ENCODE measurements around the gene TRIM26.

Gene TRIM26

DNA sequence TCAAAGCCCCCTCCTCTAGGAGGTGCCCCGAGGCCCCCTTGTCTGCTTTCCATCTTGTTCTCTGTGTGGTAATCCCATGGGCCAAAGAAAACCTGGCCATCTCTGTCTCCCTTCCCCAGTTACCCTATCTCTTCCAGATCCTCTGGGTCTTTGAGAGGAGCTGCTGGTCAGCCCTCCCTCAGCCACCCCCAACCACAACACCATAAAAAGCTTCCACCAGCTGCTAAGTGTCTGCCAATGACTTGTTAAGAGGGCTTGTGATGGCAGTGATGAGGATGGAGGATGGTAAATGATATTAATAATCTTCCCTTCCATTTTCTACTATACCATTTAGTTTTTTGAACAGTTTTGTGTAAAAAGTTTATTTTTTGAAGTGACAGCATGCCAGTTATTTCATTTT is 17.3 kb downstream of the TRIM26 start:
- Histone ChIP-seq H3K4me2 (ENCODE audit: low read length) (no peak overlapping the region), H3K27me3 (ENCODE audit: control insufficient read depth, low read length) (no peaks in the 10 kb centered on the region), H3K9me2 (replicated peaks; ENCODE audit: control insufficient read depth, low read length) (no peaks in the 10 kb centered on the region), H3K36me3 (ENCODE audit: control insufficient read depth, low read length) (peaks cover 74% of the 10 kb centered on the region), H3K4me1 (ENCODE audit: control insufficient read depth, low read length) (peaks cover 10% of the 10 kb centered on the region), H3K79me2 (ENCODE audit: control insufficient read depth, low read length) (peaks cover 15% of the 10 kb centered on the region), H3F3A (ENCODE audit: control insufficient read depth, insufficient read depth) (no peaks in the 10 kb centered on the region), H3K9me3 (ENCODE audit: control insufficient read depth, insufficient read depth, low read length) (no peaks in the 10 kb centered on the region), H3K4me3 (ENCODE audit: low read length) (no peak overlapping the region), H3K27ac (ENCODE audit: low read depth, low read length) (no peak overlapping the region), H4K20me1 (ENCODE audit: control insufficient read depth, insufficient read depth, low read depth, low read length) (peaks cover 7% of the 10 kb centered on the region)
- no peak for TF ChIP-seq EZH2phosphoT487 (IDR thresholded peaks at IDR 0.05; ENCODE audit: borderline replicate concordance, low read length)
- TF ChIP-seq, protein P1, sequence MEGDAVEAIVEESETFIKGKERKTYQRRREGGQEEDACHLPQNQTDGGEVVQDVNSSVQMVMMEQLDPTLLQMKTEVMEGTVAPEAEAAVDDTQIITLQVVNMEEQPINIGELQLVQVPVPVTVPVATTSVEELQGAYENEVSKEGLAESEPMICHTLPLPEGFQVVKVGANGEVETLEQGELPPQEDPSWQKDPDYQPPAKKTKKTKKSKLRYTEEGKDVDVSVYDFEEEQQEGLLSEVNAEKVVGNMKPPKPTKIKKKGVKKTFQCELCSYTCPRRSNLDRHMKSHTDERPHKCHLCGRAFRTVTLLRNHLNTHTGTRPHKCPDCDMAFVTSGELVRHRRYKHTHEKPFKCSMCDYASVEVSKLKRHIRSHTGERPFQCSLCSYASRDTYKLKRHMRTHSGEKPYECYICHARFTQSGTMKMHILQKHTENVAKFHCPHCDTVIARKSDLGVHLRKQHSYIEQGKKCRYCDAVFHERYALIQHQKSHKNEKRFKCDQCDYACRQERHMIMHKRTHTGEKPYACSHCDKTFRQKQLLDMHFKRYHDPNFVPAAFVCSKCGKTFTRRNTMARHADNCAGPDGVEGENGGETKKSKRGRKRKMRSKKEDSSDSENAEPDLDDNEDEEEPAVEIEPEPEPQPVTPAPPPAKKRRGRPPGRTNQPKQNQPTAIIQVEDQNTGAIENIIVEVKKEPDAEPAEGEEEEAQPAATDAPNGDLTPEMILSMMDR (IDR thresholded peaks at IDR 0.05; ENCODE audit: low read depth, low read length, poor library complexity, severe bottlenecking) = no peak

DNA sequence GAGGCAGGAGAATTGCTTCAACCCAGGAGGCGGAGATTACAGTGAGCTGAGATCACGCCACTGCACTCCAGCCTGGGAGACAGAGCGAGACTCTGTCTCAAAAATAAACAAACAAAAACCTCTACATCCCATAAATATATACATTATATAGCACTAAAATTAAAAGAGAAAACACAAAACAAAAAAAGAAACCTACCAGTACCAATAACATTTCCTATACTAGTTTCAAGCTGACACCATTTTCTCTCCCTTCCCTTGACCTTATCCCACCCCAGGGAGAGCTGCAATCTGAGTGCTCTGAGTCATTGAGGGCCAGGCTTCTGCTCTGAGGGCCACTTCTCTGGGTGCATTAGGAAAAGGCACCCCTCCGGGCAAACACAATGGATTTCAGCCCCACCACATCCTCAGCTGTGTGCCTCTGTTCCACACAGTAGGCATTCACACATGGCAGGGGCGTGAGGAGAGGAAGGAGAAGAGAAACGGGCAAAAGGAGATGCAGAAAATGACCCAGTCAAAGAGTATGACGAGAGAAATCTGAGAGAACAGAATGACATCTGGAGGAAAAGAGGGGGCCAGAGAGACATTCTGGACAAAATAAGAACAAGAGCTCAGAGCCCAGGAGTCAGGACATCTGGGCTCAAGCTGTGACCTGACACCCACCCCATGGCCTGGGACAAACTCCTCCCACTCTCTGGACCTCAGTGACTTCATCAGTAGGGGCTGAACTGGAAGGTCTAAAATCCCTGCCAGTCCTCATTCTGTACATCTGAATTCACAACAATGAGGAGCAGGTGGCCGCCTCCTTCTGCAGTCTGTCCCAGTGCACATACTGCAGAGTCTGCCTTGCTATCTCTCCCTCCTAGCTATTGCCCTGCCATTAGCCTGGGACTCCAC is 18.2 kb downstream of the TRIM26 start:
- Histone ChIP-seq H3K4me3 (ENCODE audit: low read length) (no peak overlapping the region), H3K9me2 (replicated peaks; ENCODE audit: control insufficient read depth, low read length) (no peaks in the 10 kb centered on the region), H3F3A (ENCODE audit: control insufficient read depth, insufficient read depth) (no peaks in the 10 kb centered on the region), H3K27ac (ENCODE audit: low read depth, low read length) (no peak overlapping the region), H3K27me3 (ENCODE audit: control insufficient read depth, low read length) (no peaks in the 10 kb centered on the region), H3K36me3 (ENCODE audit: control insufficient read depth, low read length) (peaks cover 75% of the 10 kb centered on the region), H3K4me2 (ENCODE audit: low read length) (no peak overlapping the region), H3K79me2 (ENCODE audit: control insufficient read depth, low read length) (peaks cover 6% of the 10 kb centered on the region), H4K20me1 (ENCODE audit: control insufficient read depth, insufficient read depth, low read depth, low read length) (peaks cover under 1% of the 10 kb centered on the region), H3K9me3 (ENCODE audit: control insufficient read depth, insufficient read depth, low read length) (no peaks in the 10 kb centered on the region), H3K4me1 (ENCODE audit: control insufficient read depth, low read length) (peaks cover under 1% of the 10 kb centered on the region)
- TF ChIP-seq, protein P1 (IDR thresholded peaks at IDR 0.05; ENCODE audit: low read depth, low read length, poor library complexity, severe bottlenecking) = no peak
- no peak for TF ChIP-seq EZH2phosphoT487 (IDR thresholded peaks at IDR 0.05; ENCODE audit: borderline replicate concordance, low read length)

DNA sequence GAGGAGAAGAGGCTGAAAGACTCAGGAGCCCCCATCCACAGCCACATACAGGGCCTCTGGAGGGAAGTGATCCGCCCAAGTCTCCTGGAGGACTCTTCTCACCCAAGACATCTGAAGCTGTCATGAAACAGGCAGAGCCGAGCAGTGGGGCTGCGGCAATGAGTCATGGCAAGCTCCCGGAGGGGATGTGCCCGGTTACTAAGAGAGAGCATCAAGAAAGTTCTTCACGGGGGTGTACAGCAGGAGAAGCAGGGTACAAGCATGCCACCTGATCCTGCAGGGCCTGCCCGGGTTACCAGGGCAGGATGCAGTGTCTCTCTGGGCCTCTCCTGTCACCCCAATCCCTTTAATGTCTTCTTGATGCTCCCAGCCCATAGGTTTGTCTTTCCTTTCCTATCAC is 21.1 kb downstream of the TRIM26 start:
- Histone ChIP-seq H3K4me3 (ENCODE audit: low read length) (no peak overlapping the region), H3K4me2 (ENCODE audit: low read length) (no peak overlapping the region), H3K36me3 (ENCODE audit: control insufficient read depth, low read length) (peaks cover 73% of the 10 kb centered on the region), H3F3A (ENCODE audit: control insufficient read depth, insufficient read depth) (no peaks in the 10 kb centered on the region), H3K9me3 (ENCODE audit: control insufficient read depth, insufficient read depth, low read length) (no peaks in the 10 kb centered on the region), H3K27me3 (ENCODE audit: control insufficient read depth, low read length) (no peaks in the 10 kb centered on the region), H3K27ac (ENCODE audit: low read depth, low read length) (no peak overlapping the region), H3K4me1 (ENCODE audit: control insufficient read depth, low read length) (no peaks in the 10 kb centered on the region), H3K79me2 (ENCODE audit: control insufficient read depth, low read length) (no peaks in the 10 kb centered on the region), H4K20me1 (ENCODE audit: control insufficient read depth, insufficient read depth, low read depth, low read length) (no peaks in the 10 kb centered on the region), H3K9me2 (replicated peaks; ENCODE audit: control insufficient read depth, low read length) (no peaks in the 10 kb centered on the region)
- TF ChIP-seq EZH2phosphoT487 (IDR thresholded peaks at IDR 0.05; ENCODE audit: borderline replicate concordance, low read length) = no peak
- TF ChIP-seq, protein P1 (IDR thresholded peaks at IDR 0.05; ENCODE audit: low read depth, low read length, poor library complexity, severe bottlenecking) = no peak

All from DOHH2 (cell line).